IPS DF 19.7 (cell line): ENCODE results near the gene MPZL1.
"Not testable (repeated sequence)": the region's sequence is repeated elsewhere in the genome, so short reads cannot be mapped to it uniquely, and the experiment has no call there.

Experiments used
- DNase-seq: peaks from one replicate; pipeline ENCODE4 v3.0.0-alpha.2; 2013; ENCODE audit warnings: low read depth, low spot score

MPZL1 gene

DNA sequence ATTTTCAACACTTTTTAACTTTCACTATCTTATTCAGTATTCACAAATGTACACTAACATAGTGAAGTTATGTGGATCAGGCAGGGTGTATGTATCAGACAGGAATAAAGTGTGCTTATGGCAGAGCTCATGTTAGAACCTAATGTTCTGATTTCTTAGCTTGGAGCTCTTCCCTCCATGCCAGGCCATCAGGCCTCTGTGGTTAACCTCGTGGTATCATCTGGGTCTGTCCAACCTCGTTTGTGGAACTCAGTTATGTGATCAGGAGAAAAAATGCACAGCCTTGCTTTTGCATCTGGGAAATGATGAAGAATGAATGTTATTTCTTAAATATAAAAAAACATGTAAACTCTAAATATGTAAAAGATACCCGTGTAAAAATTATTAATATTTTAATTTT, 86.9 kb downstream of the MPZL1 start:
- no peak for DNase-seq

DNA sequence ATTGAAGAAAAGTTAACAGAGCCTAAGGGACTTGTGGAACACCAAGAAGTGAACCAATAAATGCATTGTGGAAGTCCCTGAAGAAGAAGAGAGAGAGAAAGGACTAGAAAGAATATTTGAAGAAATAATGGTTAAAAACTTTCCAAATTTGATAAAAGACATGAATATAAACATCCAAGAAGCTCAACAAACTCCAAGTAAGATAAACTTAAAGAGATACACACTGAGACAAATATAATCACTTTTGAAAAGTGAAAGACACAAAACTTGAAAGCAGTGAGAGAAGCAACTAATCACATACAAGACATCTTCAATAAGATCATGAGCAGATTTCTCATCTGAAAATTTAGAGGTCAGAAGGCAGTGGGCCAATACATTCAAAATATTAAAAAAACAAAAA, 91.2 kb downstream of the MPZL1 start:
- DNase-seq = no peak

DNA sequence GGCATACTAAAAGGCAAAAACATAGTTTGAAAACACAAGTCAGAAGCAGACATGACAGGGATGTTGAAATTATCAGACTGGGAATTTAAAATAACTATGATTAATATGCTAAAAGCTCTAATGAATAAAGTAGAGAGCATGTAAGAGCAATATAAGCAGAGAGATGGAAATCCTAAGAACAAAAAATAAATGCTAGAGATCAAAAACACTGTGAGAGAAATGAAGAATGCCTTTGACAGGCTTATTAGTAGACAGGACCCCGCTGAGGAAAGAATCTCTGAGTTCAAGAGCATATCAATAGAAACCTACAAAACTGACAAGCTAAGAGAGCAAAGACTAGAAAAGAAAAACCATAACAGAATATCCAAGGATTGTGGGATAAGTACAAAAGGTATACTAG, 93.9 kb downstream of the MPZL1 start:
- DNase-seq = no peak

DNA sequence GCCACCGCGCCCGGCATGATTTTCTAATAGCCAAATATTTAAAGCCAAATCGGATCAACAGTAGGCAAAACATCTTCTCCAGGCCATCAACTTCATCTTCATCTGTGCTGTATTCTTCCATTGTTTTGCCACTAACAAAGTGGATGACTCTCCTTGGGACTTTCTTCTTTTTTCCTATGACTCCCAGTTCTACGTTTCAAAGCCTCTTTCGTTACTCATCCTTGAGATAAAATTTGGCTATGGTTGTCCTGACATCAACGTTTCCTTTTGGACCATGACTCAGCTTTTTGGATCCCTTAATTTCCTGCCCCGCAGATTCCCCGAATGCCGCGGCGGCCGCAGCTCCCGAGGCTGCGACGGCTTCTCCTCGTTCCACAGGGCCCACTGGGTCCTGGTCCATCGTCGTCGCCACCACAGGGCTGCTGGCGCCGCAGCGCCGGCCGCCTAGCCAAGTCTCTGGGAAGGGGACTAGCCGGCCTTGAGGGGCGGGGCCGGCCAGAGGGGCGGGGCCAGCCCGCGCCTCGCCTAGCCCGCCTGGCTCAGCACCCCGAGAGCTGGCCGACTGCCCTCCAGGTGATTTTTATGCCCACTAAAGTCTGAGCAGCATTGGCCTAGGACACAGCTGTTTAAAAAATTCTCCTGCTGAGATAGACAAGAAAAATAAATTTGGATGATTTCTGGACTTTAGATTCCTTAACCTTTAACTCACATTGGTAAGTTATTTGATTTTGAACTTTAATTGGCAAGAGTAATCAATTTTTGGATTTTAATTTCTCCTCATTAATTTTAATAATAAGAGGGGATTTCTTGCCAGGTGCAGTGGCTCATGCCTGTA, 98.3 kb downstream of the MPZL1 start:
- no peak for DNase-seq

DNA sequence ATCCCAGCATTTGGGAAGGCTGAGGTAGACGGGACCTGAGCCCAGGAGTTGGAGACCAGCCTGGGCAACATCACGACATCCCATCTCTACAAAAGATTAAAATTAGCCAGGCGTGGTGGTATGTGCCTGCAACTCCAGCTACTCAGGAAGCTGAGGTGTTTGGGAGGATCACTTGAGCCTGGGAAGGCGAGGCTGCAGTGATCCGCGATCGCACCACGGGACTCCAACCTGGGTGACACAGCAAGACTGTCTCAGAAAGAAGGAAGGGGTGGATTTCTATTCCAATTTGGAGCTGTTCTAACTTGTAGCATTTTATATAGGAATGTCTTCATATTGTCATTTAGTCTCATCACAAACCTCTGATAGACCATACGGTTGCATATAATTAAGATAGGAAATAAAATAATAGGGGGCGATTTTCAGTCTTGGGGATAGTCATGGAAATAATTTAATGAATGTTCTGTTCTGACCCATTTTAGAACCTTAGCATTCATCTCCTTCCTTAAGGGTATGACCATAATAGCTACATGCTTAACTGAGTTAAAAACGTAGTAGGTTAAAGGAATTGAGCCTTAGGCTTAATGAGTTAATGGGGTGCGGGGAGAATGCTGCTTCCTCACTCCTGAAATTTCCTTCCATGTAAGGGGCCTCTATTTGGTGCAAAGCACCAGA, 99.0 kb downstream of the MPZL1 start:
- DNase-seq = no peak

DNA sequence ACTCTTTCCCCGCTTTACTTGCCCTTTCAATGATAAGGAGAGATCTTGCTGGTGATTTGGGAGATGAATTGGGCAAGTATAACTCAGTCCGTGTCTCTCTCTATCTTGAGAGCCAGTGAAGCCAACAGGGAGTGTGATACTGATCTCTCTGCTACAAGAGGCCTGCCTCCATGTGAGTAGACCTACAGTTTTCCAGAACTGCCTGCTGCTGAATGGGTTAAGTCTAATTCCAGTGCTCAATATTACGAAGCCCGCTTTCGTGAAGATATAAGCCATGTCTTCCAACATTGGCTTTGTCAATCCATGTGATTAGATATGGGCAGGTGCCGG, 99.5 kb downstream of the MPZL1 start:
- DNase-seq = no peak

DNA sequence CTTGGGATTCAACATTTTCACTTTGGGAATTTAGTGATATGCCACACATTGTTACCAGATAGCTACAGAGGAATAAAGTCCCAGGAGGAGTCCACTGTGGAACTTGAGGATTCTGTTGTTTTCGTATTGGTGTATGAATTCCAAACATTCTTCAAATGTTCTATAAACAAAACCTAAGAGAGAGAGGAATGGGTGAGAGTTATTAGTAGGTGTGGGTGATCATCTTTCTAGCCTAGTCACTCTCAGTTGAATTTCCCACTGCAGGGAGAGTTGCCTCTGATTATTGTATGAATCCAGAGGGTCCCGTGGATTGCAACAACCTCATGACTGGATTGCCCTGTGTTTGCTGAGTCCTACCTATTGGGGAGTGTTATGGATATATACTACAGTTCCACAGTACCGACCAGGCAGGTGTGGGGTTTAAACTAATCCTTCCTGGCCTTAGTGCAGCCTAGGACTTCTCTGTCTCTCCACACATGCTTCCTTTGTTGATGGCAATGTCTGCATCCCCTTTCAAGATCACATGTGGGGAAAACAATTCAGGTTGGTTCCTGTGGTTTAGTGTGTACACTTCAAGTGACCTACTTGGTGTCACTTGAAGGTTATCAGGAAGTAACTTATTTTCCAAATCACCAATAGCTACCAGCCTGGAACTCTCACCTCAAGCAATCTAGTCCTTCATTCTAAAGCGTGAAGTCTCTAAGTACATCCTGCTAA, 100.3 kb downstream of the MPZL1 start:
- no peak for DNase-seq

DNA sequence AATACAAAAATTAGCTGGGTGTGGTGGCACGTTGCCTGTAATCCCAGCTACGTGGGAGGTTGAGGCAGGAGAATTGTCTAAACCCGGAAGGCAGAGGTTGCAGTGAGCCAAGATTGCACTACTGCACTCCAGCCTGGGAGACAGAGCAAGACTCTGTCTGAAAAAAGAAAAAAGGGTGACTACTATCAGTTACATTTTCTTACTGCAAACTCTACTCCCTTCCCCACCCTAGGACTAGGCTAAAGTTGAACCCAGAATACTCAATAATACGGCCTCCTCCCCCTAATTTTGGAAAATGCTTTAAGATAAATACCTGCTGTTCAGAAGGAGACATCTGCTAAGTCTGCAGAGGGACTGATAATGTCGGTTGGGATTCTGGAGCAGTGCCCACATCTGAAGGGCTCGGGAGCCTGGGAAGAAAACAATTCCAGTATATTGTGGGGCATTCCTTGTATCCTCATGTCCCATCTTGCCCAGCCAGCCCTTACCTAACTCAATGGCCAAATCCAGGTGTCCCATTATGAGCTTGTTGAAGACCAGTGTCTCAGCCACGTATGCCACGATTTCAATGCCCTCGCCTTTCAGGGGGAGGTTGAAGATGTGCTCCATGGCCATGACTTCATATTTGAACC, 102.5 kb downstream of the MPZL1 start:
- no peak for DNase-seq

DNA sequence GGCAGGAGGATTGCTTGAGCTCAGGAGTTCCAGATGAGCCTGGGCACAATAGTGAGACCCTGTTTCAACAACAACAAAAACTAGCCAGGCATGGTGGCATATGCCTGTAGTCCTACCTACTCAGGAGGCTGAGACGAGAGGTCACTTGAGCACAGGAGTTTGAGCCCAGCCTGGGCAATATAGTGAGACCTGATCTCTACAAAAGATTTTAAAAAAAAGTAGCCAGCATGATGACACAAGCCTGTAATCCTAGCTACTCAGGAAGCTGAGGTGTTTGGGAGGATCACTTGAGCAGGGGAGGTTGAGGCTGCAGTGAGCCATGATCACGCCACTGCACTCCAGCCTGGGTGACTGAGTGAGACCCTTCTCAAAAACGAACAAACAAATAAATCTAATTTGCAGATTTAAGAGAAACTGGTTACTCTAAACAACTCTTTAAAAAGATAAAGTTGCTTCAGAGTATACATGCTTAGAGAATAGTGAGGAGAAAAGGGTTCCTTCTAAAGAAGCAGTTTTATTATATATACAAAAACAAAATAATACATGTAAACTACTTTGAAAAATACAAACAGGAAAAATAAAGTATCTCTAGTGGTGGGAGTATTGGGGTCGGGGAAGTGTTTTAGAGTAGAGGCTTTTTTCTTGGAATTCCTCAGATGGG, 103.8 kb downstream of the MPZL1 start:
- DNase-seq = no peak

DNA sequence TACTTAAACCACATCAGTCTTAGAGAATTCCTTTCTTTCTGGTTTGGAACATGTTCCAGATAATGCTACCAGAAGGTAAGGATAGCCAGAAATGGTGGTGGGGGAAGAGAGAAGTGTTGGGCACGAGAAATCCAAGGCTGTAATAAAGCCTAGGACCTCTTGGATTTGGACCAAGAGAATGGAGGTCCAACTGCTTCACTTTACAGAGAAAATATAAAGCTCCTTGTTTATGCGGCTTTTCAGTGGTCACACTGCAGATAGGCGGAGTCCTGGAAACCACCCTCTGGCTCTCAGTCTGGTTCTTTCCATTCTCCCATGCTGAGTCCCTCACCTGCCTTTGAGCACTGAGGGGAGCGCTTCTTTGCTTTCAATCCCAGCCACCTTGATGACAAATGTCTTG, 104.3 kb downstream of the MPZL1 start:
- no peak for DNase-seq

DNA sequence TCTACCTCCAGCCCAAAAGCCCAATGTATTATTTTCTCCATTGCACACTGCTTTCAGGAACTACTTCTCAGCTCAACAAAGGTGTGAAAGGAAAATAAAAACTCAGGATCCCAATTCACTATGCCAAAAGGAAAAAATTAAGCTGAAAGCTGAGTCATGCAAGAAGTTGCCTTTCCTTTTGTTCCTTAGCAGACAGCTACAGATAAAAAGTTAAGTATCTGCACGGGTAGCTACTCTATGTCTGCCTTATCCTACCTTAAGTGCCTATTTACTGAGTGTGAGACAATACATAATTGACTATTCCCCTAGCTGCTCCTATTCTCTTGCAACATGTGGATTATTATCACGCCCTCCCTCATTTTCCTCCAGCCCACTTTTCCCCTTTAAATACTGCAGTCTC, 108.1 kb downstream of the MPZL1 start:
- no peak for DNase-seq

DNA sequence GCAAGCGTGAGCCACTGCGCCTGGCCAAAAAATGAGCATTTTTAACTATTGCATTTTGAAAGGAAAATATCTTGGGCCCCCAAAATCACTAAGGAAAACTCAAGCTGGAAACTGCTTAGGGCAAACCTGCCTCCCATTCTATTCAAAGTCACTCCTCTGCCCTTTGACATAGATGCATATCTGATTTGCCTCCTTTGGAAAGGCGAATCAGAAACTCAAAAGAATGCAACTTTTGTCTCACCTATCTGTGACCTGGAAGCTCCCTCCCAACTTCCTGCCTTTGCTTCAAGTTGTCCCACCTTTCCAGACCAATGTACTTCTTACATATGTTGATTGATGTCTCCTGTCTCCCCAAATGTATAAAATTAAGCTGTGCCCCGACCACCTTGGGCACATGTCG, 108.9 kb downstream of the MPZL1 start:
- not testable (repeated sequence) for DNase-seq

DNA sequence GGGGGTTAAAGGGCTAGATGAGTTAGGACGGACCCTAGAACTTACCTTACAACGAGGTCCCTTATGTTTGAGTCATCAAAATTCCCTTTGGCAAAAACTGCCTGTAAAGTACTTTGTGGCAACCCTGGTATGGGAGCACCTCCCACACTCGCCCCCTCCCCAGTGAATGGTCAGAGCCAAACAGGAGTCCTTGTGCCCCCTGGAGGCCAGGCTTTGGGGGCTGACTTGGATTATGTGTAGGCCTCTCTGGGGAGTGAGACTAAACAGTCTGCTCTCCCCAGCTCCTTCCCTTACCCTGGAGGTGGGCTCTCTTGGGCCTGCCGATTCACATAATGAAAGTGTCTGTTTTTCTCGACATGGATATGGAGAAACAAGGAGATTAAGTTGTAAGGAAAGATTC, 110.9 kb downstream of the MPZL1 start:
- no peak for DNase-seq

DNA sequence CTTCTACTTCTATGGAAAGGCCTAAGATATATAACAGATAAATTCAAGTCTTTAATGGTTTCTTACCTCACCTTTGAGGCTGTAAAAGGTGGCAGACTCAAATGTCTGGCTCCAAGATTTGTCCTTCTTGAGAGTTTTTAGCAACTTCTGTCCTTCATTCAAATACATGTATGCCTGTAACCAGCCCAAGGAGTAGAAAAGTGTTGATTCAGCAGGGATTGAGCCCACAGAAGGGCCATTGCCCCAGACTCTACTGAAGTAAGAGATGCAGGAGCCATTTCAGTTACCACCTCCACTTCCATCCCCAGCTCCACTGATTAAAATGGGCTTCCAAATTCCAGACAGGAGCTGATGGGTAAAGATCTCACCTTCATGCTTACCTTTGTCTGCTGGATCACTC, 112.1 kb downstream of the MPZL1 start:
- no peak for DNase-seq

DNA sequence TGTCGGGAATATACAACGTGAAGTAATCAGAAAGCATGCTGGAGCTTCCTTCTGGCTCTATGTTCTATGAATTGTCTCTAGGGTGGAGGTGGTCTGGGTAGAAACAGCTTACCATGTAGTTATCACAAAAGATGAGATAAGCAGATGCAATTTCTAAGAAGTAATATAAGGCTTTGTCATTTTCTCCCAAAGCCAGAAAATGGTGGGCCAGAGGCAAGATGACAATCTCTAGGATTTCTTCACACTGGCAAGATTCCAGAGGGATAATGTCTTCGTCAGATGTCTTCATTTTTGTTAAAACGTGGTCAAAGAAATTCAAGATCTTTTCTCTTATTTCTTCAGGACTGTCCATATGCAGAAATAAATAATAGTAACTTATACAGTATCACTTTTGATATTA, 114.4 kb downstream of the MPZL1 start:
- DNase-seq = no peak

DNA sequence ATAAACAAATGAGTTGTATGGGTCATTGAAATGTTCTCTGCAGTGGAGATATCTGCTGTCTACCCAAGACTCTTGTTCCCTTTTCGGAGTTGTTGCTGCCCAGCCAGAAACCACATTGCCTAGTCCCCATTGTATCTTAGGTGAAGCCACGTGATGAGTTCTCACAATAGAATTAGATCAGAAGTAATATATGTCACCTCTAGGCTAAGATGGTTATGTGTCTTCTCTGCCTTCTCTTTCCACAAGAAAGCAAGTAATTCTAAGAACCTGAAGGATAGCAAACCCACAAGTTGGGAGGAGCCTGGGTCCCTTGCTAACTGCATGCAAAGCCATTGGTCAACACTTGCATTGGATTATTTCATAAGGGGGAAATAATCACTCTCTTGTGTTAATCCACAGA, 115.5 kb downstream of the MPZL1 start:
- DNase-seq = no peak

DNA sequence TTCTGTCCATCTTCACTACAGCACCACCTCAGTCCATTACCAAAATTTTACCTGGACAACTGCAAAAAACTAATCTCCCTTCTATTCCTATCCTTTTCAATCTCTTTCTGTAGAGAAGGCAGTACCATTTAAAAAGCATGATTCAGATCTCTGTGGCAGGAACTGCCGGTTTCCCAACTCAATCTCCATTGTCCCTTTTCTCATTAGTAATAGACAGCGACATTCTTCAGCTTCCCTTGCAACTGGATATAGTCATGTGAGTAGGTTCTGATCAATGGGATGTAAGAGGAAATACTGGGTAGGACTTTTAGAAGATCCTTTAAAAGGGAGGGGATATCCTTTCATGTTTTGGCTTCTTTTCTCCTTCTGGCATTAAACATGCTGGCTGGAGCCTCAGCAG, 117.2 kb downstream of the MPZL1 start:
- no peak for DNase-seq
